Measurements from ENCODE around the gene TOP3A.

TOP3A gene

DNA sequence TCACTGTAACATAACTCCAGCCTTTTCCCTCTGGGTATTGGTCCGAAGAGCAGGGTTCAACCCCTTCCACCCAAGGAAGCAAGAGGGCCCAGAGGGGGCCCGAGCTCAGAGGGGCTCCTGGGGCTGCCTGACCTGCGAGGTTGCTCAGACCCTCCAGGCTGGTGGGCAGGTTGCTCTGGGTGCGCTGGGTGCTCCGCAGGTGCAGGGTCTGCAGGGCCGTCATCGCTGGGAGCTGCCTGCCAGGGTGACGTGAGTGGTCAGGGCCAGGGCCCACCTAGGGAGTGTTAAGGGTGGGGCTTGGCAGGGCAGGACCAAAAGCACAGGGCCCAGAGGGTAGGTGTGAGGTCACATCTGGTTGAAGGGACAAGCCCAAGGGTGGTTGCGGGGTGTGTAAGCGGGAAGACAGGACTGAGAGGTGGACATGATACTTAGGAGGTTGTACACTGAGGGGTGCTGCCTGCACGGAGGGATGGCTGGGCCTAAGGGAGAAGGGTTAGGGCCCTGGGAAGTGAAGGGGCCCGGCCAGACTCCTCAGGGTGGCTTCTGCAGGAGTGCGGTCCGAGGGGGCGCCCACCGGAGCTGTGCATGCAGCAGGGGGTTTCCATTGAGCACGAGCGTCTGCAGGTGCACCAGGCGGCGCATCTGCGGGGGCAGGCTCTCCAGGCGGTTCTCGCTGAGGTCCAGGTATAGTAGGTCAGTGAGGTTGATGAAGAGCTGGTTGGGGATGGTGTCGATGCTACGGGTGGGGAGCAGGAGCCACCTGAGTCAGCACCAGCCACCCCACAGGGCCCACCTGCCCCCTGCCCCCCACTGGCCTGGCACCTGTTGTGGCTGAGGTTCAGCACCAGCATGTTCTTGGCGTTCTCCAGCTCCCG, 60.6 kb downstream of the TOP3A start:
- no peak for DNase-seq (ENCODE audit: low read depth in 2 of 2)

DNA sequence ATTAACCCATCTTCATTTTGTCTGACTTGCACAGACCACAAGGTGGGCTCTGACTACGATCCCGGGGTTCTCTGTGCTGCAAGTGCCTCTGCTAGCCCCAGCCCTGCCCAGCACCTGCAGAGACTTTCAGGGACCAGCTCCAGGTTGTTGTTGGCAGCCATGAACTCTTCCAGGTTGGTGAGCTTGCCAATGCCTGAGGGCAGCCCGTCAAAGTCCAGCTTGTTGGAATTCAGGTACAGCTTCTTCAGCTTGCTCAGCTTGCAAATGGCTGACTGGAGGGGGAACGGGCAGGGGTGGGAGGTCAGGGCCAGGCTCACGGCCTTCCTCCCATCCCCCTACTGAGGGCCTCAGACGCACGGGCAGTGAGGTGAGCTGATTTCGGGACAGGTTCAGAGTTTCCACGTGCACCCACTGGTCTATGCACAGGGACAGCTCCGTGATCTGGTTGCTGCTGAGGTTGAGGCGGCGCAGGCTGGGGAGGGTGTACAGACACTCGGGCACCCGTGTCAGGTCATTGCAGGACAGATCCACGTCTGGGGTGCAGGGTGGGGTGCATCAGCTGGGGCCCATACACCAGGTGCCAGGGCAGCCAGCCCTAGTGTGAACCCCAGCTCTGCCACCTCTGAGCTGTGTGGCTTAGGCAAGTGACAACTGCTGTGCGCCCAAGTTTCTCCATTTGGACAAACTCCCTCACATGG, 61.5 kb downstream of the TOP3A start:
- DNase-seq (ENCODE audit: low read depth in 2 of 2), result no peak

DNA sequence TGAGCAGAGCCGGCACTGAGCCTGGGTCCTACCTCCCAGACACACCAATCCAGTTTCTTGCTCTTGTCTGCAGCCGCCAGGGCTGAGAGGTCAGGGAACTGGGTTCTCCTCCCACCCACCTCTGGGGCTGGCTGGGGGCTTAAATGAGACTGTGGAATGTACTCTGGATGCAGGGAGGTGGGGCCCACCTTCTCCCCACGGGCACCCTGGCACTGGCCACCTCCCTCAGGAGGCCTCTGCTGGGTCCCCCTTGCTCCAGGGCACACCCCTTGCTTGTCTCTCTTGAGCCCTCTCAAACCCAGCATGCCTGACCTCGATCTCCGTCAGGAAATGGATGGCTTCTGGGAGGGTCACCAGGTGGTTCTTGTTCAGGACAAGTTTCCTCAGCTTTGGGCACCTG, 62.6 kb downstream of the TOP3A start:
- DNase-seq (ENCODE audit: low read depth in 2 of 2), result no peak

DNA sequence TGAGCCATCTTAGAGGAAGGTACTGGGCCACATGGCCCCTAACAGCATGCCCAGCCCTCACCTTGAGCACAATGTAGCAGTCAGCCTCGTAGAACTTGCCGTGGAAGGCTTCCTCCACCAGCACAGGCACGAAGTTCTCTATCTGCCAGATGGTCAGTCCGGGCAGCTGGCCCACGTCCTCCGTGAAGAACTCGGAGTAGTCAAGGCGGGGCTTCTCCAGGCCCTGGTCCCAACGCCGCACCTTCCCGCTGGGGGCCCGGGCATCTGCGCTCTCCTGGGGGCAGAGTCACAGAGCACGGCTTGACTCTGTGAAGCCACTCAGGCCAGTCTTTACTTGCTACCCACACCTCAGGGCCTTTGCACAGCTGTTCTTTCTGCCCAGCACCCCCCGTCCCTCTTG, 63.6 kb downstream of the TOP3A start:
- no peak for DNase-seq (ENCODE audit: low read depth in 2 of 2)

DNA sequence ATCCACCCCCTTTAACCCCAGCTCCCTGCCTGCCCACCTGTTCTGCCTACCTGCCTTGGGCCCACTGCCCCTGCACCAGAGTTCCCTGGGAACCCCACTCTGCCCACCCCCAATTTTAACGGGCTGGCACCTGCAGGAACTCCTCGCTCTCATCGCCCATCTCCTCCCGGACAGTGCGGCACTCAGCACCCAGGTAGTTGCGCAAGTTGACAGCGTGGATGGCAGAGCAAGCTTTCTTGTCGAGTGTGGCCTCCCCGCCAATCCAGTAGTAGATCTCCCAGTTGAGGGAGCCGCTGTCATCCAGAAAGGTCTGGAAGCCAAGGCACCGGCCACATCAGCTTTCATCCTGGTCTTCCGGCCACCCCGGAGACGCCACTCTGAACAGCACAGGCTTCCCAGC, 64.1 kb downstream of the TOP3A start:
- no peak for DNase-seq (ENCODE audit: low read depth in 2 of 2)

DNA sequence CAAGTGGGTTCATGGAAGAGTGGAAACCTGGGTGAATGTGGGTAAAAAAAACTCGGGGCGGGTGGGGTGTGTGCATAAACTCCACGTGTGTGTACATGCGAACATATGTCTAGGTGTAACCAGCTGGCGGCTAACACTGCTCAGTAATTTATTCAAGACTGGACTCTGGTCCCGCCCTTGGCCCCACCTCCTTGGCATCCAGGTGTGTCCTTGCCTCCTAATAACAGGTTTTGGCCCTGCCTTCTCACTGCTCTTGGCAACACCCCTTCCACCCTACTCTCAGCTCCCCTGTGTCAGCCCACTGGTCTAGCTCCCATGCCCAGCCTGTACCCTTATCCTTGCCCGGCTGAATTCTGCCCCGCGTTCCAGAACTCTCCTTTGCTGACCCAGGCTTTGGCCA, 64.5 kb downstream of the TOP3A start:
- no peak for DNase-seq (ENCODE audit: low read depth in 2 of 2)

DNA sequence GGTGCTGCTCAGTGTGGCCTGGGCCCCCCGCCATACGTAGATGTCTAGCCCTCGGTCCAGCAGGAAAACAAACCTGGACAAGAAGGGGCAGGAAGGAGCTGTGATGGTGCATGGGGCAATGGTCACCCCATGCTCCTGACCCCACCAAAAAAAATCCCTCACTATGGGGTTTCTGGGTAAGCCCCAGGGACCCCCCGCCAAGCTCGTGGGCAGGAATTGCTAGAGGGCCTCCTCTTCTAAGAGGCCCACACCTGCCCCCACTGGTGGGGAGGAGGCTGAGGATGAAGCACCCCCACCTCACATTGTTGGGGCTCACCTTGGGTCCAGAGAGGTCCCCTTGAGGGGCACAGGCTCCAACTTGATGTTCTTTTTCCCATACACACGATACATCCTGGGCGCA, 66.0 kb downstream of the TOP3A start:
- no peak for DNase-seq (ENCODE audit: low read depth in 2 of 2)

DNA sequence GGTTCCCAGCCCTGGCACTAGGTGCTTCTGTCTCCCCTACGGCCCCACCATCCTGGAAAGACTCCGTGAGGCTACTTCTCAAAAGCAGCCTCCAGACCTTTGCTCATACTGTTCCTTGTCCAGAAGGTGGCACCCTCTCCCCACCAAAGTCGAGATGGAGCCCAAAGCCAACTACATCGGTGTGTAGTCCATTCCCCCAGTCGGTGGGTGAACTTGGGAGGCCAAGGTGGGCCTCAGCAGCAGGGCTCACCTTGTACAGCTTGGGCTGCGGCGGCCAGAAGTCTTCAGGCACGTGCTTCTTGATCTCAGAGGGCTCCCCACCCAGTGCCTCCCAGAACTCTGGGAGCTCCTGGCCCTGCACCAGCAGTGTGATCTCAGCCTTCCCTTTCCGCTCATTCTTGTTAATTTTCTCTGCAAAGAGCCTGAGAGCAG, 66.5 kb downstream of the TOP3A start:
- peak in 1 of 2 donors; percentile 36 for DNase-seq (ENCODE audit: low read depth in 2 of 2)

DNA sequence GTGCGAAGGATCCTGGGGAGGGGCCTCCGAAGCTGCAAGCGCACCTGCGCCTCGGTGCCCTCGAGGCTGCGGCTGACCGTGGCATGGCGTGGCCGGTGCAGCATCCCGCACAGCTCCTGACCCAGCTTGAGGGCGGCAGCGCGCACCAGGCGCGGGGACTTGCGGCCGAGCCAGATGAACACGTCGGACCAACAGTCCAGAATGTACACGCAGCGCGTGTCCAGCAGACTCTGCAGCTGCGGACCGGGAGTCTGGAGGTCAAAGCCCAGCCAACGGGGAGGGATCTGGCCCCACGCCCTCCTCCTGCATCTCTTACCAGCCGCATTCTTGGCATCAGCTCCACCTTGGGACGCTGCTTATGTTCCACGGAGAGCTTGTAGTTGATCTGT, 67.2 kb downstream of the TOP3A start:
- no peak for DNase-seq (ENCODE audit: low read depth in 2 of 2)

DNA sequence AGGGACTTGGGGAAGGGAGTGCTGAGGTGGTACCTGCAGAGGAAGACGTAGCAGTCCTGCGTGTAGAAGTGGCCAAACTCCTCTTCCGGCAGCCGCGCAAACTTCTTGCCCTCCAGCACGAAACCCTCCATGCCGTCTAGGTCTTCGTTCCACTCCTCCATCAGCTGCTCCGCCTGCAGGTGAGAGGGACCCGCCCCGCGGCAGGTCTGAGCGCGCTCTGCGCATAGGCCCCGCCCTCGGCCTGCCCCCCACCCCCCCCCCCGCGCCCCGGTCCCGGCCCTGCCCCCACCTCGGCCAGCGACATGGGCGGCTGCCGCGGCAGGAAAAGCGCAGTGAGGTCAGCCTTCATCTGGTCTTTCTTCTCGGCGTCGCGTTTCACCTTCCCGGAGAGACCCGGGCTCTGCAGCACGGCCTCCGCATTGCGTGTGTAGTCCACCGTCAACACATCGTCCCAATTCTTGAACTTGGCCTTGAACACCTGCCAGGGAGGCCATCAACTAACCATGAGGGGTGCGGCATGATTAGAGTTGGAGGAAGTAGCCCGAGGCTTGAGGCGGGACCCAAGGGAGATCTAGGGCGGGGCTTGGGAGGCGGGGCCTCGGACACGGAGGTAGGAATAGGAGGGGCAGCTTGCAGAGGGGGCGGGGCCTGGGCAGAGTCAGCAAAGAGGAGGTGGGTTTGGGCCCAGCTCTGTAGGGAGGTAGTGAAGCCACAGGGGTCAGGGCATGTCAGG, 67.7 kb downstream of the TOP3A start:
- peak; percentile 55 to 60 for DNase-seq (ENCODE audit: low read depth in 2 of 2)

DNA sequence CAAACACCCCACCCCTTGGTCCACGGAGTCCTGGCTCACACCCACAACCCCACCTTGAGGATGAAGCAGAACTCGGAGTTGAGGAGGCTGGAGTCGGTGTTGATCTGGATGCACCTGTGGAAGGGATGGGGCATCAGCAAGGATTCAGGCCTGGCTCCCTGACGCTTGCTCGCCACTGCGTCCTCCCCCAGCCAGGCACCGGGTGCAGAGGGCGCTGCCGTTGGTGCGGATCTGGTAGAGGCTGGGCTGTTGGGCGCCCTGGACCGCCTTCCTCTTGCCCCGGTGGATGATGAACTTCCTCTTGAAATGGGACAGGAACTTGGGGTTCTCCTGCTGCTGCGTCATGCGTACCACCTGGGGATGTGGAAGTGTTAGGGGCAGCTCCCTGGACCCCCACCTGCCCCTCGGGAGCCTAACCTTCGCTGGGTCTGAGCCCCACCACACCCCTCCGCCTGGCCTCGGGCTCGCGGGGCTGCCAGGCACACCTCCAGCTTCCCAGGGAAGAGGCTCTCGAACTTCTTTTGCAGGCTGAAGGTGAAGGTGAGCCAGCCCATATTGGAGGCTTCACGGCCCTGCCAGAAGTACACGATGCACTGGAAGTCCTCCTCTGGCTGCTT, 68.6 kb downstream of the TOP3A start:
- DNase-seq (ENCODE audit: low read depth in 2 of 2), result no peak

DNA sequence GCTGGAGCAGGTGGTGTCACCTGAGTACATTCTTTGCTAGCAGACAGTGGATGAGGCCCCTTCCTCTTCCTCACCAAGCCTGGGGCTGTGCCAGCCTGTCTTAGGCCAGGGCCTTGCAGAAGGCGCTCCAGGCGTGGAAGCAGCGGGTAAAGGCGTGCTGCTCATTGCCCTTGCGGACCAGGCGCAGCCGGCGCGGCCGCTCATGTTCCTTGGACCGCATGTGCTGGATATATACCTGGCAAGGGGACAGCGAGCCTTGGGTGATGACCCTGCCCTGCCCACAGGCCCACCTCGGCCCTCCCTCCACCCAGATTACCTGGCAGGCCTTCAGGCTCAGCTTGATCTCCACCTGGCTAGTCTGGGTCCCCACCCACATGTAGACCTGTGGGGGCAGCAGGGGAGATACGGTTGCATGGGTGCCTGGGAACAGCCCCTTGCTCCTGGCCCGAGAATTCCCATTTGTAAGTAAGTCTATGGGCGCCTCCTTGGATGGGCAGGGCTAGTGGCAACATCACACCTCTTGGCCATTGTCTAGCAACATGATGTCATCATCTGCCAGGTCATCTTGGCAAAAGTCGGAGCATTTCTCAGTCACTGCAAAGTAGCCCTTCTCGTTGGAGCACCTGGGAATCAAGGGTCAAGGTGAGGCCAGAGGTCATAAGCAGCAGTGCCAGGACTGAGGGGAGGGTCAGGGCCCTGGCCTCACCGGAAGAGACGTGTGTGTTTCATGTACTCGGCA, 69.6 kb downstream of the TOP3A start:
- no peak for DNase-seq (ENCODE audit: low read depth in 2 of 2)

DNA sequence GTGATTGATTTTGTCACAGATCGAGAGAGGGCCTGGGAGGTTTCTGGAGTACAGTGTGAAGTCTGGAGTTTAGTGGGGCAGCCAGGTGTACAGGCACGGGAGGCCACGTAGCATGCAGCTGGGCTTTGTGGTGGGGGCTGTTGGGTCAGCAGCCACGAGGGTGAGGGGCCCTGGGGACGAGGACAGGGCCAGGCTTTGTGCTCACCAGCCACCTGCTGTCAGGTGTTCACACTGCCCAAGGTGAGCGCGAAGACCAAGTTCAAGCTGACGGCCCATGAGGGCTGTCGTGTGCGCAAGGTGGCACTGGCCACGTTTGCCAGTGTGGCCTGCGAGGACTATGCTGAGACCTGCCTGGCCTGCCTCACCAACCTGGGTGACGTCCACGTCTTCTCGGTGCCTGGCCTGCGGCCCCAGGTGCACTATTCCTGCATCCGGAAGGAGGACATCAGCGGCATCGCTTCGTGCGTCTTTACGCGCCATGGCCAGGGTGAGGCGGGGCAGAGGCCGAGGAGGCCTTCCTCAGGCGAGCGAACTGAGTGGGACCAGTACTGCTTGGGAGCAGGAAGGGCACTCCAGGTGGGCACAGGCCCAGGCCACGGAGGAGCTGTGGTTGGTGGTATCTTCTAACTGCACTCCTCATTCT, 73.4 kb downstream of the TOP3A start:
- no peak for DNase-seq (ENCODE audit: low read depth in 2 of 2)

DNA sequence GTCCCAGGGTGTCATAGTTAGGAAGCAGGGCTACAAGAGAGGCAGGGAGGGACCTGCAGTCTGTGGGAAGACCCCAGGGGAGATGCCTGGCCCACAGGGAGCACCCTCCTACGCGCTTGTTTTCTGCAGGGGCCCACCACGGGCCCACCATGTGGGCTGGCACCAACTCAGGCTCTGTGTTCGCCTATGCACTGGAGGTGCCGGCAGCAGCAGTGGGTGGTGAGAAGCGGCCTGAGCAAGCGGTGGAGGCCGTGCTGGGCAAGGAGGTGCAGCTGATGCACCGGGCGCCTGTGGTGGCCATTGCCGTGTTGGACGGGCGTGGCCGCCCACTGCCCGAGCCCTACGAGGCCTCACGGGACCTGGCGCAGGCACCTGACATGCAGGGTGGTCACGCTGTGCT, 74.3 kb downstream of the TOP3A start:
- DNase-seq (ENCODE audit: low read depth in 2 of 2), result no peak

DNA sequence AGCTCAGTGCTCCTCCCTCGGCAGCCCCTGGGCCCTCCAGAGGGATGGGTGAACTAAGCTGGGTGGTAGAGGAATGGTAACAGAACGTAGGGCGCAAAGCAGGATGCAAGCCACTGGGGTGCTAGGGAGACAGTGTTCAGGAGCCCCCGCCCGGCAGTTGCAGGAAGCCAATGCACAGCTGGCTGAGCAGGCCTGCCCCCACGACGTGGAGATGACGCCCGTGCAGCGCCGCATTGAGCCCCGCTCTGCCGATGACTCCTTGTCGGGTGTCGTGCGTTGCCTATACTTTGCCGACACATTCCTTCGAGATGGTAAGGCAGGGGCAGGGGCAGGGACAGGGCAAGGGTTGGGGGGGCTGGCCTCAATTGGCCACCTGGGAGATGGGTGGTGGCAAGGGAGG, 76.5 kb downstream of the TOP3A start:
- DNase-seq (ENCODE audit: low read depth in 2 of 2), result no peak

DNA sequence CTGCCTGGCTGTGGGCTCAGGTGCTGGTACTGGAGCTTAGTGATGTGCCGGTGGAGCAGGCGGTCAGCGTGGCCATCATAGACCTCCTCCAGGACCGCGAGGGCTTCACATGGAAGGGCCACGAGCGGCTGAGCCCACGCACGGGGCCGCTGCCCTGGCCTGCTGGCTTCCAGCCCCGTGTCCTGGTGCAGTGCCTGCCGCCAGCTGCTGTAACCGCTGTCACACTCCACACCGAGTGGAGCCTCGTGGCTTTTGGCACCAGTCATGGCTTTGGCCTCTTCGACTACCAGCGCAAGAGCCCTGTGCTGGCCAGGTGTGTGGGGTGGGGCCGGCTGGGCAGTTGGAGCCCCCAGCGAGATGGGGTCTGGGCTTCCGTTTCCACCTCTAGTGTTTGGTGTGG, 77.3 kb downstream of the TOP3A start:
- no peak for DNase-seq (ENCODE audit: low read depth in 2 of 2)

DNA sequence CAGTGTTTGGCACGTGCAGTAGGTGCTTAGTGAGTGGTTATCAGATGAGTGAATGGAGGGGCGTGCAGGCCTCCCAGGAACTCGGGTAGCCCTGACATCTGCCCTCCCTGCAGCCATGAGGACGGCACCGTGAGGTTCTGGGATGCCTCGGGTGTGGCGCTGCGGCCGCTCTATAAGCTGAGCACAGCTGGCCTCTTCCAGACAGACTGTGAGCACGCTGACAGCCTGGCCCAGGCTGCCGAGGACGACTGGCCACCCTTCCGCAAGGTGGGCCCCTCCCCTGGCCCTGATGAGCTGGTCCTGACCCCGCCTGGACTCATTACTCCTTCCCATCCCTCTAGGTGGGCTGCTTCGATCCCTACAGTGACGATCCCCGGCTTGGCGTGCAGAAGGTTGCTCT, 78.3 kb downstream of the TOP3A start:
- no peak for DNase-seq (ENCODE audit: low read depth in 2 of 2)

DNA sequence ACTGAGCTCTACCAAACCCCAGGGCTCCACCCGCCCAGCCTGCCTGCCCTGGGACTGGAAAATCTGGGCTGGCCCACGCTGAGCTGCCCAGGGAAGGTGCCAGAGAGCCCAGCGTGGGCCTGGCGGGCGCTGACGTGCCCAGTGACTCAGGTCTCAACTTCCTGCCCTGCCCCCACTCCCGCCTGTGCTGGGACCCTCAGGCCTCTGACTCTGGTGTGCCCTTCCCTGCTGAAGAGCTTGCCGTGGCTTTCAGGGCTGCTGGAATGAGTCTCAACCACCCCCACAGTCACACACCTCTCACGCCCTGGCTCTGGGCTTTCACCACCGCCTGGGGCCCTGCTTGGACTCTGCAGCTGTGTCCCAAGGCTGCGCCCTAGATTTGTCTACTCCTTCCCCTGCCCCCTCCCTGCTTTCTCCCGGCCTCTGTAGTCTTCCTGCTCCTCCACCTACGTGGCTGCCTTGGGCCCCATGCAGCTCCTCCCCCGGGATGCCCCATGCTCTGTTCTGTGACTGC, 79.0 kb downstream of the TOP3A start:
- DNase-seq (ENCODE audit: low read depth in 2 of 2), result peak; percentile 42 to 59

DNA sequence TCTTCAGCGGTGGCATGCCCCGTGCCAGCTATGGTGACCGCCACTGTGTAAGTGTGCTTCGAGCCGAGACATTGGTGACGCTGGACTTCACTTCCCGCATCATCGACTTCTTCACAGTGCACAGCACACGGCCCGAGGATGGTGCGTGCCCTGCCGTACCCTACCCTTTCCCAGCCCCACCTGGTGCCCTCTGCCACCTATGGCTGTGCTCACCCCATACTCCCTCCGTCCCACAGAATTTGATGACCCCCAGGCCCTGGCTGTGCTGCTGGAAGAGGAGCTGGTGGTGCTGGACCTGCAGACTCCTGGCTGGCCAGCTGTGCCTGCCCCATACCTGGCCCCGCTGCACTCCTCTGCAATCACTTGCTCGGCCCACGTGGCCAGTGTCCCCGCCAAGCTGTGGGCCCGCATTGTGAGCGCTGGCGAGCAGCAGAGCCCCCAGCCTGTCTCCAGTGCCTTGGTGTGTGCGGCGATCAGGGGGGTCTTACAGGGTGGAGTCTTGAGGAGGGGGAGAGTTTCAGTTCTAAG, 79.9 kb downstream of the TOP3A start:
- no peak for DNase-seq (ENCODE audit: low read depth in 2 of 2)

DNA sequence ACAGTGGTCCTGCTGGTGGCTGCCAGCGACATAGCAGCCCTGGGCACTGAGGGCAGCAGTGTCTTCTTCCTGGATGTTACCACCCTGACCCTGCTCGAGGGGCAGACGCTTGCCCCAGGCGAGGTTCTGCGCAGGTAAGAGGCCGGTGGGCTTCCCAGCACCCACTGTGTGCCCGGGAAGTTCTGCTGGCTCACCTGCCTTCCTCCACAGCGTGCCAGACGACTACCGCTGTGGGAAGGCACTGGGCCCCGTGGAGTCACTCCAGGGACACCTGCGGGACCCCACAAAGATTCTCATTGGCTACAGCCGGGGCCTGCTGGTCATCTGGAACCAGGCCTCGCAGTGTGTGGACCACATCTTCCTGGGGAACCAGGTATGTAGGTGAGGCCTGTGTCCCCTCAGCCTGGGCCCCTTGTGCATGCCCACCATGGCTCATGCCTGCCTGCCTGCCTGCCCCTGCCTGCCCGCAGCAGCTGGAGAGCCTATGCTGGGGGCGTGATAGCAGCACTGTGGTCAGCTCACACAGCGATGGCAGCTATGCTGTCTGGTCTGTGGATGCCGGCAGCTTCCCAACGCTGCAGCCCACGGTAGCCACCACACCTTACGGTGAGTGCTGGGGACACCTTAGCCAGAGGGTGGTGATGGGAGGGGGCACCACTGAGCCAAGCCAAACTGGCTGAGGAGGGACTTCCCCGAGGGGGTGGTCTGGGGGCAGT, 80.8 kb downstream of the TOP3A start:
- no peak for DNase-seq (ENCODE audit: low read depth in 2 of 2)

All from stimulated activated CD8-positive, alpha-beta memory T cell treated with anti-CD3 and anti-CD28 coated beads, Interleukin-2, amount 100 ng/mL, for 48 hours (primary cell).